ENCODE measurements around the gene CDCP1.

DNA sequence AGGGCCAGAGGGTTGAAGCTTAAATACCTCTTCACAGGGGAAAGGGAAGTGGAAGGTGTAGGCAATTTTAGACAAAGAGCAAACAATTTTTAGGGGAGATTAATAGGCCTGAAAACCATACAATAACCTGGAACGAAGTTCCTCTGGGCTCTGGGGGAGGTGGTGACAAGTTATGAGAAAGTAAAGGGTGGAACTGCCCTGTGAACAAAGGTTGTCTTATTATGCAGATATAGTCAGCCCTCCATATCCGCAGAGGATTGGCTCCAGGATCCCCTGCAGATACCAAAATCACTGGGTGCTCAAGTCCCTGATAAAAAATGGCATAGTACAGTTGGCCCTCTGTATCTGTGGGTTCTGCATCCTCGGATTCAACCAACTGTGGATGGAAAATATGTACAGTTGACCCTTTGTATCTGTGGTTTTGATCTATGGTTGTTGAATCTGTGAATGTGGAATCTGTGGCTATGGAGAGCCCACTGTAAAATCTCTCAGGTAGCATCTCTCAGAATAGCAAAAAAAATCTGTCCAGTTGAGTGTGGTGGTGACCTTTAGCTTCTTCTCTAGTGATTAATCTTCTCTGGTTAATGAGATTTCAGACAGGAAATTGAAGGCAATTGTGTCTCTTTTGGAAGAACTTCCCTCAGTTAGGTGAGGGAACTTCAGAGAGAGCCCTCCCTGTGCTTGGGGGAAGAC lies 79.9 kb downstream of the CDCP1 start:
- TF ChIP-seq POLR2A (IDR thresholded peaks at IDR 0.05), result no peak
- TF ChIP-seq, protein P1, sequence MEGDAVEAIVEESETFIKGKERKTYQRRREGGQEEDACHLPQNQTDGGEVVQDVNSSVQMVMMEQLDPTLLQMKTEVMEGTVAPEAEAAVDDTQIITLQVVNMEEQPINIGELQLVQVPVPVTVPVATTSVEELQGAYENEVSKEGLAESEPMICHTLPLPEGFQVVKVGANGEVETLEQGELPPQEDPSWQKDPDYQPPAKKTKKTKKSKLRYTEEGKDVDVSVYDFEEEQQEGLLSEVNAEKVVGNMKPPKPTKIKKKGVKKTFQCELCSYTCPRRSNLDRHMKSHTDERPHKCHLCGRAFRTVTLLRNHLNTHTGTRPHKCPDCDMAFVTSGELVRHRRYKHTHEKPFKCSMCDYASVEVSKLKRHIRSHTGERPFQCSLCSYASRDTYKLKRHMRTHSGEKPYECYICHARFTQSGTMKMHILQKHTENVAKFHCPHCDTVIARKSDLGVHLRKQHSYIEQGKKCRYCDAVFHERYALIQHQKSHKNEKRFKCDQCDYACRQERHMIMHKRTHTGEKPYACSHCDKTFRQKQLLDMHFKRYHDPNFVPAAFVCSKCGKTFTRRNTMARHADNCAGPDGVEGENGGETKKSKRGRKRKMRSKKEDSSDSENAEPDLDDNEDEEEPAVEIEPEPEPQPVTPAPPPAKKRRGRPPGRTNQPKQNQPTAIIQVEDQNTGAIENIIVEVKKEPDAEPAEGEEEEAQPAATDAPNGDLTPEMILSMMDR (IDR thresholded peaks at IDR 0.05), result no peak
- TF ChIP-seq EP300 (IDR thresholded peaks at IDR 0.05), result no peak

All from gastroesophageal sphincter (tissue), 3 donors.